DND-41 (cell line): ENCODE data around the gene EVI2B.

Source experiments
- ATAC-seq: fragments of 200-7000 bp; cut with Tn5 transposase; 3 replicates; pipeline ENCODE4 v1.9.1; 2021; ENCODE audit warnings: low read depth; ENCODE audit not compliant: insufficient read depth
- DNase-seq: peaks from one replicate; pipeline ENCODE4 v3.0.0-alpha.2; 2020
- H2AFZ ChIP-seq: 2 replicates; pipeline ENCODE4 v1.6.0; 2012; ENCODE audit warnings: low read depth, low read length
- H3K27ac ChIP-seq: 2 replicates; pipeline ENCODE4 v1.5.1; 2012; ENCODE audit warnings: low read length, inconsistent platforms
- H3K27me3 ChIP-seq: fragments of 200-600 bp; sonication (generic); 2 replicates; pipeline ENCODE4 v1.6.0; 2012; ENCODE audit warnings: low read length, mild to moderate bottlenecking, inconsistent platforms; ENCODE audit not compliant: insufficient read depth, poor library complexity
- H3K36me3 ChIP-seq: 2 replicates; pipeline ENCODE4 v1.5.1; 2012; ENCODE audit warnings: low read length, inconsistent platforms; ENCODE audit not compliant: insufficient read depth
- H3K4me1 ChIP-seq: 2 replicates; pipeline ENCODE4 v1.5.1; 2012; ENCODE audit warnings: mild to moderate bottlenecking, low read length; ENCODE audit not compliant: insufficient read depth
- H3K4me2 ChIP-seq: 2 replicates; pipeline ENCODE4 v1.6.0; 2012; ENCODE audit warnings: mild to moderate bottlenecking, moderate library complexity, low read length, inconsistent platforms; ENCODE audit not compliant: insufficient read depth
- H3K4me3 ChIP-seq, 2 experiments: fragments of 200-600 bp in 1 of 2; shearing (Covaris generic) in 1 of 2; 2 replicates each; pipeline ENCODE4 v1.5.1; 2012 to 2016; ENCODE audit warnings: inconsistent platforms in 2 of 2, low read length in 2 of 2, mild to moderate bottlenecking in 2 of 2, low read depth in 1 of 2, moderate library complexity in 1 of 2
- H3K79me2 ChIP-seq: 2 replicates; pipeline ENCODE4 v1.6.0; 2012; ENCODE audit warnings: low read length, inconsistent platforms; ENCODE audit not compliant: insufficient read depth
- H3K9ac ChIP-seq: 2 replicates; pipeline ENCODE4 v1.6.0; 2012; ENCODE audit warnings: low read depth, mild to moderate bottlenecking, inconsistent platforms, low read length, moderate library complexity
- H3K9me3 ChIP-seq: 2 replicates; pipeline ENCODE4 v1.5.1; 2012; ENCODE audit warnings: low read length, moderate library complexity, mild to moderate bottlenecking, inconsistent platforms; ENCODE audit not compliant: insufficient read depth, severe bottlenecking
- H4K20me1 ChIP-seq: 2 replicates; pipeline ENCODE4 v1.6.0; 2012; ENCODE audit warnings: low read length; ENCODE audit not compliant: insufficient read depth
- EZH2 ChIP-seq: IDR thresholded peaks from 3 replicates; pipeline ENCODE4 v1.6.1; 2012; ENCODE audit warnings: borderline replicate concordance, low read depth, mild to moderate bottlenecking, moderate library complexity, low read length, inconsistent platforms; ENCODE audit not compliant: severe bottlenecking
- TF ChIP-seq, protein P1 (sequence below): IDR thresholded peaks from 2 replicates; pipeline ENCODE4 v1.5.1; 2012; ENCODE audit warnings: borderline replicate concordance, low read length, moderate library complexity, mild to moderate bottlenecking; ENCODE audit not compliant: poor library complexity, severe bottlenecking; ENCODE audit errors: extremely low read depth

EVI2B gene

DNA sequence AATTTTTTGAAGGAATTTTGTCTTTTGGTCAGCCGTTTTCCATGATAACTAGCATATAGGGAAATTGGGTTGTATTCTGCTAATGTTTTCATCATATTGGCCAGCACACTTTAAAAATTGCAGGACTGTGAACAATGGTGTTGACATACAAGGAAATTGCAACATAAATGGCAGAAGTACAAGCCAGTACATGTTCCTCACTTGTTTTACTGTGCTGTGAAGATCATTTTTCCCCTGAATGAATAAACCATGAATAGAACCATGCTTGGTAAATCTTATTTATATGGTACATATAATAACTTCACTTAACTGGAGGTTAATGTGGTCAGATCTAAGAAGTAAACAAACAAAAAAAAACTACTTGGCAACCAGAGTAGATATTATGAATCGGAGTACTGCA is 39.6 kb downstream of the EVI2B start:
- Histone ChIP-seq H3K36me3 (peaks cover 54% of the 10 kb centered on the region), H4K20me1 (no peaks in the 10 kb centered on the region), H2AFZ (no peak overlapping the region), H3K4me3 (no peak overlapping the region), H3K27me3 (no peaks in the 10 kb centered on the region), H3K9me3 (no peaks in the 10 kb centered on the region), H3K4me1 (no peaks in the 10 kb centered on the region), H3K79me2 (no peaks in the 10 kb centered on the region), H3K27ac (no peak overlapping the region), H3K9ac (no peak overlapping the region), H3K4me2 (no peak overlapping the region)
- no peak for TF ChIP-seq EZH2
- TF ChIP-seq, protein P1, sequence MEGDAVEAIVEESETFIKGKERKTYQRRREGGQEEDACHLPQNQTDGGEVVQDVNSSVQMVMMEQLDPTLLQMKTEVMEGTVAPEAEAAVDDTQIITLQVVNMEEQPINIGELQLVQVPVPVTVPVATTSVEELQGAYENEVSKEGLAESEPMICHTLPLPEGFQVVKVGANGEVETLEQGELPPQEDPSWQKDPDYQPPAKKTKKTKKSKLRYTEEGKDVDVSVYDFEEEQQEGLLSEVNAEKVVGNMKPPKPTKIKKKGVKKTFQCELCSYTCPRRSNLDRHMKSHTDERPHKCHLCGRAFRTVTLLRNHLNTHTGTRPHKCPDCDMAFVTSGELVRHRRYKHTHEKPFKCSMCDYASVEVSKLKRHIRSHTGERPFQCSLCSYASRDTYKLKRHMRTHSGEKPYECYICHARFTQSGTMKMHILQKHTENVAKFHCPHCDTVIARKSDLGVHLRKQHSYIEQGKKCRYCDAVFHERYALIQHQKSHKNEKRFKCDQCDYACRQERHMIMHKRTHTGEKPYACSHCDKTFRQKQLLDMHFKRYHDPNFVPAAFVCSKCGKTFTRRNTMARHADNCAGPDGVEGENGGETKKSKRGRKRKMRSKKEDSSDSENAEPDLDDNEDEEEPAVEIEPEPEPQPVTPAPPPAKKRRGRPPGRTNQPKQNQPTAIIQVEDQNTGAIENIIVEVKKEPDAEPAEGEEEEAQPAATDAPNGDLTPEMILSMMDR, result no peak
- DNase-seq (no peak), ATAC-seq (no peak)

DNA sequence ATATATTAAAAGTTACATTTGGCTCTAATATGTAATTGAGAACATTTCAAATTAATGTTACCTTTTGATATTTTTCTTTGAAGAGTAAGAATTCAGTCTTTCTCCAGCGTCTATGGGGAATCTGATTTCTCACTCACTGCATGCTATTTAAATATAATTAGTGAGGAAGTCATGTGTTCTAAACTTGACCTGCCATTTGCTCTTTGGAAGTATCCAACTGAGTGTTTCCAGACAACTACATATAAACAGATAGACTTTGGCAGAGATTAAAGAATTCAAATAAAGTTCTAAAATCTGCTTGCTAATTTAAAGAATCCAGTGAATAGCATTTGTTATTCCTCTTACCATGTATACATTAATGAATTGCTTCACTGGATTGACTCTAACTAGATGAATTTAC is 40.3 kb downstream of the EVI2B start:
- Histone ChIP-seq H3K27ac (no peak overlapping the region), H3K36me3 (peaks cover 61% of the 10 kb centered on the region)

DNA sequence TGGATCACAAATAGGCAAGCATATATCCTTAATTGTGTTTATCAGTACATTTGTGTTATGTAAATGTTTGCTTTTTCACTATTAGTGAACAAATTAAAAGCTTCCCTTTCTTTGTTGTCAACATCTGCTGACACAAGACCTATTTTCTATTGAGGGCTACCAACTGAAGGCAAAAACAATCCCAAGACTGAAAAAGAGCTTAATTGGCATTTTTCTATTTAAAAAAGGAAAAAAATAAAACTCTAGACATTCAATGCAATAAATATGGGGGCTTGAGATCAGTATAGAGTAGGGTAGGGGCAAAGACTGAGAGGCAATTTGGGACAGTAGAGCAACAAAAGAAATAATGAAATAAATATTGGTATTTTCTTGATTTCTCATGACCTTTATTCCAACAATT is 41.1 kb downstream of the EVI2B start:
- DNase-seq, result no peak
- no peaks in the 10 kb centered on the region for H4K20me1 ChIP-seq
- H3K4me2 ChIP-seq, result no peak overlapping the region

More for the DNA sequence above, 40.3 kb downstream of the EVI2B start:
- Histone ChIP-seq H3K4me2 (no peak overlapping the region), H3K9me3 (no peaks in the 10 kb centered on the region), H3K4me1 (no peaks in the 10 kb centered on the region), H3K79me2 (no peaks in the 10 kb centered on the region), H2AFZ (no peak overlapping the region), H4K20me1 (no peaks in the 10 kb centered on the region), H3K4me3 (no peak overlapping the region), H3K9ac (no peak overlapping the region), H3K27me3 (no peaks in the 10 kb centered on the region)
- TF ChIP-seq, protein P1, result no peak
- no peak for TF ChIP-seq EZH2
- ATAC-seq, result no peak
- no peak for DNase-seq

More for the DNA sequence above, 41.1 kb downstream of the EVI2B start:
- Histone ChIP-seq H3K9me3 (no peaks in the 10 kb centered on the region), H2AFZ (no peak overlapping the region), H3K4me1 (no peaks in the 10 kb centered on the region), H3K27ac (no peak overlapping the region), H3K9ac (no peak overlapping the region), H3K27me3 (no peaks in the 10 kb centered on the region), H3K79me2 (no peaks in the 10 kb centered on the region), H3K36me3 (peaks cover 68% of the 10 kb centered on the region), H3K4me3 (no peak overlapping the region)
- TF ChIP-seq EZH2, result no peak
- TF ChIP-seq, protein P1, result no peak
- no peak for ATAC-seq
